HepG2 (cell line): ENCODE results near the gene CD151. TPM values are rescaled to one million over a fixed set of nuclear protein-coding genes. Genes with fewer than 3 reads are reported as not detected.

Experiments used
- HNRNPLL ChIP-seq: fragments of 200-400 bp; formaldehyde crosslinking; IDR thresholded peaks from 2 replicates; pipeline ENCODE4 v1.6.1; 2017; ENCODE audit warnings: mild to moderate bottlenecking, low read depth, low read length; ENCODE audit not compliant: poor library complexity, severe bottlenecking
- MAZ ChIP-seq, 2 experiments: sonication (generic) in 1 of 2; formaldehyde crosslinking in 1 of 2; IDR thresholded peaks; 2 replicates each; pipeline versions ENCODE4 v1.5.0 to v1.6.1; 2012 to 2020; ENCODE audit warnings: low read depth in 2 of 2, mild to moderate bottlenecking in 2 of 2, borderline replicate concordance in 1 of 2, improper control_type of control experiment in 1 of 2, low read length in 1 of 2, missing genetic modification reagents in 1 of 2, moderate library complexity in 1 of 2
- NONO ChIP-seq, 2 experiments: fragments of 450-650 bp in 1 of 2; sonication (generic) in 1 of 2; formaldehyde crosslinking in 1 of 2; IDR thresholded peaks in 1 of 2; conservative IDR thresholded peaks in 1 of 2; 2 replicates each; pipeline versions ENCODE4 v1.6.1 to v1.8.0; 2017 to 2022; ENCODE audit warnings: mild to moderate bottlenecking in 1 of 2, missing genetic modification reagents in 1 of 2, moderate library complexity in 1 of 2
- RARA ChIP-seq: IDR thresholded peaks from 2 replicates; pipeline ENCODE4 v1.6.1; 2016; ENCODE audit warnings: missing genetic modification reagents, missing compliant biosample characterization
- SAP130 ChIP-seq: IDR thresholded peaks from 2 replicates; pipeline ENCODE4 v1.6.1; 2016; ENCODE audit warnings: low read depth
- ZNF318 ChIP-seq: sonication (generic); formaldehyde crosslinking; IDR thresholded peaks from 2 replicates; pipeline ENCODE4 v1.4.0; 2020; ENCODE audit warnings: mild to moderate bottlenecking, missing genetic modification reagents
- ZNF34 ChIP-seq: sonication (generic); formaldehyde crosslinking; IDR thresholded peaks from 2 replicates; pipeline ENCODE4 v1.4.0; 2020; ENCODE audit warnings: mild to moderate bottlenecking, missing genetic modification reagents, borderline replicate concordance
- ZNF574 ChIP-seq: sonication (generic); formaldehyde crosslinking; IDR thresholded peaks from 2 replicates; pipeline ENCODE4 v1.4.0; 2020; ENCODE audit warnings: missing genetic modification reagents
- ZNF607 ChIP-seq: sonication (generic); formaldehyde crosslinking; IDR thresholded peaks from 2 replicates; pipeline ENCODE4 v1.5.1; 2020; ENCODE audit warnings: missing genetic modification reagents, mild to moderate bottlenecking, borderline replicate concordance
- ZNF687 ChIP-seq: sonication (generic); formaldehyde crosslinking; IDR thresholded peaks from 2 replicates; pipeline ENCODE4 v1.5.1; 2020; ENCODE audit warnings: mild to moderate bottlenecking, missing genetic modification reagents, moderate library complexity
- ZNF776 ChIP-seq: sonication (generic); formaldehyde crosslinking; IDR thresholded peaks from 2 replicates; pipeline ENCODE4 v1.4.0; 2020; ENCODE audit warnings: mild to moderate bottlenecking, missing genetic modification reagents
- polyA plus RNA-seq, 8 experiments: library from polyadenylated mRNA; depleted of rRNA in 3 of 8; stranded (reverse) in 7 of 8; unstranded in 1 of 8; fragments of >200 nt; fragmentation: Illumina TruSeq in 4 of 8; extraction: Trizol in 4 of 8; gene quantifications; 2 replicates each; pipeline versions ENCODE4 v1.2.1 to v1.2.3, GENCODE V29; 2011 to 2016; ENCODE audit warnings: low read depth in 4 of 8, missing spikeins in 1 of 8, mixed read lengths in 1 of 8; ENCODE audit not compliant: insufficient read depth in 1 of 8
- total RNA-seq, 5 experiments: library from RNA; depleted of rRNA; stranded (reverse); fragments of >200 nt; fragmentation: Illumina TruSeq; extraction: Trizol; gene quantifications; 2 replicates each; pipeline ENCODE4 v1.2.3, GENCODE V29; 2016; ENCODE audit warnings: low read depth in 1 of 5

Gene CD151
- total and polyA plus RNA-seq, 2 of the 13 experiments (the other 11 are each of a cell fraction or from before 2014, with no cell fraction given) = 125 to 197 TPM

GRCh38 chr11:833114-833791 is 501 bp downstream of the CD151 start (continued):
- TF ChIP-seq ZNF687 (CRISPR knock-in tag) (peak; percentile 60; the same call in 1 of the 2 replicates), RARA (CRISPR knock-in tag) (0 out of 2 replicates have a peak, but pooled peaks have one; percentile 9), ZNF607 (CRISPR knock-in tag) (no peak), ZNF34 (no peak), NONO (IDR thresholded peaks at IDR 0.05) (no peak), NONO (CRISPR knock-in tag; conservative IDR thresholded peaks at IDR 0.05) (no peak), ZNF574 (0 out of 2 replicates have a peak, but pooled peaks have one; percentile 17), SAP130 (CRISPR knock-in tag) (peak; percentile 49), ZNF776 (CRISPR knock-in tag) (peak; percentile 27; the same call in 1 of the 2 replicates), MAZ (IDR thresholded peaks at IDR 0.05; ENCODE audit: borderline replicate concordance, low read depth, low read length) (peak; percentile 73; the same call in 1 of the 2 replicates), MAZ (CRISPR knock-in tag; IDR thresholded peaks at IDR 0.05; ENCODE audit: low read depth) (no peak), HNRNPLL (peak; percentile 33), ZNF318 (no peak)
